ENCODE data around the gene PRDX6.

- no peak for TF ChIP-seq CTCF (conservative IDR thresholded peaks at IDR 0.05; ENCODE audit: low read length)
- TF ChIP-seq EZH2phosphoT487 (IDR thresholded peaks at IDR 0.05; ENCODE audit: borderline replicate concordance, low read depth, low read length) = no peak
Observed at GRCh38 chr1:173523329-173523728, 46.2 kb downstream of the PRDX6 start.

Measured in OCI-LY7 (cell line).